H1 (cell line): Measurements from ENCODE around the gene GPR141. TPM values are rescaled to one million over a fixed set of nuclear protein-coding genes. Genes with fewer than 3 reads are reported as not detected.

ENCODE experiments used
- CTCF ChIA-PET: fragments of 300-600 bp; sonication (Branson Sonifier 250); formaldehyde crosslinking; loops from one replicate; lab custom pipeline; 2021; ENCODE audit not compliant: partially characterized antibody; lab: Charles Lee
- POLR2A ChIA-PET: fragments of 300-600 bp; sonication (Branson Sonifier 250); formaldehyde crosslinking; loops from one replicate; lab custom pipeline; 2021; ENCODE audit warnings: inconsistent platforms; ENCODE audit not compliant: partially characterized antibody; lab: Charles Lee
- DNase-seq, 2 experiments: peaks; one replicate each; pipeline versions ENCODE4 v3.0.0 to v3.0.0-alpha.2; 2010 to 2022; ENCODE audit warnings: low spot score in 2 of 2, low read depth in 1 of 2, mixed read lengths in 1 of 2
- FAIRE-seq: peaks from 2 replicates; lab custom pipeline; 2011; peaks lifted over from hg19 to GRCh38; lab: Jason Lieb, UNC
- H2AFZ ChIP-seq: 2 replicates; pipeline ENCODE4 v1.8.1; 2012; ENCODE audit warnings: low read length, inconsistent platforms
- H2AK5ac ChIP-seq: 2 replicates; pipeline ENCODE4 v1.6.1; 2013; ENCODE audit warnings: low read depth, low read length
- H2BK120ac ChIP-seq: replicated peaks from 2 replicates; pipeline ENCODE3; 2013; ENCODE audit warnings: low read depth, low read length, inconsistent platforms
- H2BK12ac ChIP-seq: 2 replicates; pipeline ENCODE4 v1.6.1; 2013; ENCODE audit warnings: low read depth, low read length
- H2BK15ac ChIP-seq: 2 replicates; pipeline ENCODE4 v1.6.1; 2013; ENCODE audit warnings: low read length
- H2BK20ac ChIP-seq: 2 replicates; pipeline ENCODE4 v1.6.1; 2013; ENCODE audit warnings: low read length
- H2BK5ac ChIP-seq: 2 replicates; pipeline ENCODE4 v1.6.1; 2013; ENCODE audit warnings: low read depth, low read length
- H3K14ac ChIP-seq: 2 replicates; pipeline ENCODE4 v1.6.1; 2013; ENCODE audit warnings: inconsistent platforms; ENCODE audit not compliant: insufficient read length
- H3K18ac ChIP-seq: 2 replicates; pipeline ENCODE4 v1.6.1; 2013; ENCODE audit warnings: low read length; ENCODE audit errors: extremely low read depth
- H3K23ac ChIP-seq: 2 replicates; pipeline ENCODE4 v1.6.1; 2013; ENCODE audit warnings: inconsistent platforms; ENCODE audit not compliant: insufficient read length
- H3K23me2 ChIP-seq: 2 replicates; pipeline ENCODE4 v1.6.1; 2013; ENCODE audit warnings: low read depth, low read length
- H3K27ac ChIP-seq: 2 replicates; pipeline ENCODE4 v1.6.1; 2011; ENCODE audit warnings: low read depth, low read length, inconsistent platforms
- H3K27me3 ChIP-seq, 4 experiments: replicated peaks in 1 of 4; 1 replicate in 1 of 4; 2 replicates in 3 of 4; pipeline versions ENCODE4 v1.6.1 to v1.8.1; 2011 to 2013; ENCODE audit warnings: low read length in 3 of 4, mild to moderate bottlenecking in 3 of 4, inconsistent platforms in 2 of 4, mixed read lengths in 2 of 4, moderate library complexity in 1 of 4; ENCODE audit not compliant: control insufficient read depth in 3 of 4, insufficient read depth in 3 of 4; ENCODE audit errors: extremely low read depth in 1 of 4
- H3K36me3 ChIP-seq, 4 experiments: 2 replicates each; pipeline versions ENCODE4 v1.6.1 to v1.8.1; 2011 to 2013; ENCODE audit warnings: mild to moderate bottlenecking in 4 of 4, low read length in 3 of 4, moderate library complexity in 2 of 4, control low read depth in 1 of 4, inconsistent platforms in 1 of 4; ENCODE audit not compliant: insufficient read depth in 4 of 4, control insufficient read depth in 2 of 4
- H3K4ac ChIP-seq: replicated peaks from 2 replicates; pipeline ENCODE3; 2013; ENCODE audit warnings: low read length, low read depth, mixed read lengths, inconsistent platforms; ENCODE audit not compliant: insufficient read length
- H3K4me1 ChIP-seq, 4 experiments: replicated peaks in 1 of 4; 1 replicate in 1 of 4; 2 replicates in 3 of 4; pipeline versions ENCODE4 v1.6.1 to v1.8.1; 2011 to 2013; ENCODE audit warnings: low read length in 3 of 4, inconsistent platforms in 2 of 4, mixed read lengths in 1 of 4; ENCODE audit not compliant: insufficient read depth in 4 of 4, control insufficient read depth in 3 of 4
- H3K4me2 ChIP-seq, 2 experiments: 2 replicates each; pipeline versions ENCODE4 v1.6.1 to v1.8.1; 2011 to 2013; ENCODE audit warnings: low read depth in 2 of 2, low read length in 2 of 2, control low read depth in 1 of 2, inconsistent platforms in 1 of 2, mild to moderate bottlenecking in 1 of 2; ENCODE audit not compliant: insufficient read depth in 1 of 2
- H3K4me3 ChIP-seq, 4 experiments: fragments of 200-600, 300-600 bp in 1 of 4; sonication (generic), shearing (Covaris generic), sonication (Bioruptor Twin) in 1 of 4; 2 replicates each; pipeline versions ENCODE4 v1.5.1 to v1.8.1; 2011 to 2016; ENCODE audit warnings: low read length in 4 of 4, low read depth in 3 of 4, control low read depth in 2 of 4, inconsistent platforms in 2 of 4, mild to moderate bottlenecking in 2 of 4, mixed read lengths in 1 of 4, moderate library complexity in 1 of 4; ENCODE audit not compliant: insufficient read depth in 2 of 4; ENCODE audit errors: extremely low read depth in 1 of 4
- H3K56ac ChIP-seq: replicated peaks from 2 replicates; pipeline ENCODE3; 2013; ENCODE audit warnings: low read depth, mild to moderate bottlenecking, mixed read lengths, low read length, inconsistent platforms; ENCODE audit not compliant: insufficient read length
- H3K79me1 ChIP-seq: 2 replicates; pipeline ENCODE4 v1.6.1; 2013; ENCODE audit warnings: low read depth, low read length, control low read depth
- H3K79me2 ChIP-seq, 2 experiments: 2 replicates each; pipeline versions ENCODE4 v1.6.1 to v1.8.1; 2012 to 2013; ENCODE audit warnings: low read length in 2 of 2, mild to moderate bottlenecking in 2 of 2, inconsistent platforms in 1 of 2; ENCODE audit not compliant: insufficient read depth in 2 of 2, control insufficient read depth in 1 of 2
- H3K9ac ChIP-seq, 4 experiments: replicated peaks in 1 of 4; 1 replicate in 1 of 4; 2 replicates in 3 of 4; pipeline versions ENCODE4 v1.6.1 to v1.8.1; 2011 to 2013; ENCODE audit warnings: low read depth in 3 of 4, low read length in 3 of 4, control low read depth in 2 of 4, mild to moderate bottlenecking in 2 of 4, moderate library complexity in 2 of 4, inconsistent platforms in 1 of 4; ENCODE audit errors: extremely low read depth in 1 of 4
- H3K9me3 ChIP-seq, 2 experiments: 2 replicates each; pipeline versions ENCODE4 v1.6.1 to v1.8.1; 2012 to 2013; ENCODE audit warnings: mild to moderate bottlenecking in 2 of 2, moderate library complexity in 2 of 2, control low read depth in 1 of 2, inconsistent platforms in 1 of 2, low read depth in 1 of 2, low read length in 1 of 2, mixed read lengths in 1 of 2; ENCODE audit not compliant: insufficient read depth in 2 of 2
- H4K20me1 ChIP-seq, 2 experiments: replicated peaks in 1 of 2; 2 replicates each; pipeline versions ENCODE3 to v1.8.1; 2011 to 2013; ENCODE audit warnings: inconsistent platforms in 2 of 2, low read length in 2 of 2, mild to moderate bottlenecking in 1 of 2; ENCODE audit not compliant: insufficient read depth in 2 of 2, control insufficient read depth in 1 of 2
- H4K5ac ChIP-seq: 2 replicates; pipeline ENCODE4 v1.6.1; 2013; ENCODE audit warnings: low read length, low read depth, mixed read lengths, inconsistent platforms; ENCODE audit not compliant: insufficient read length
- H4K8ac ChIP-seq: 2 replicates; pipeline ENCODE4 v1.8.0; 2013; ENCODE audit warnings: mild to moderate bottlenecking, moderate library complexity, low read length, inconsistent platforms; ENCODE audit not compliant: insufficient read depth; ENCODE audit errors: extremely low read depth
- H4K91ac ChIP-seq: replicated peaks from 2 replicates; pipeline ENCODE3; 2013; ENCODE audit warnings: low read length, mixed read lengths, inconsistent platforms; ENCODE audit not compliant: insufficient read length
- ATF2 ChIP-seq: IDR thresholded peaks from 2 replicates; pipeline ENCODE4 v1.6.1; 2012; ENCODE audit warnings: low read length, inconsistent platforms
- BCL11A ChIP-seq, 2 experiments: IDR thresholded peaks; one replicate each; pipeline ENCODE4 v1.6.1; 2011; ENCODE audit warnings: low read depth in 2 of 2, low read length in 2 of 2, mild to moderate bottlenecking in 2 of 2
- CBX5 ChIP-seq: fragments of 300-800, 300-1000 bp; sonication (generic); IDR thresholded peaks from 2 replicates; pipeline ENCODE4 v1.7.1; 2016; ENCODE audit warnings: antibody characterized with exemption, low read length, low read depth
- CTBP2 ChIP-seq: IDR thresholded peaks from 2 replicates; pipeline ENCODE4 v1.7.0; 2011; ENCODE audit warnings: borderline replicate concordance, mild to moderate bottlenecking, moderate library complexity, mixed read lengths, low read length; ENCODE audit not compliant: insufficient read depth, insufficient read length
- KDM5A ChIP-seq: fragments of 200-600 bp; IDR thresholded peaks from 2 replicates; pipeline ENCODE4 v1.7.1; 2012; ENCODE audit warnings: mild to moderate bottlenecking, low read length, inconsistent platforms, mixed read lengths
- SP2 ChIP-seq: IDR thresholded peaks from 2 replicates; pipeline ENCODE4 v1.6.1; 2012; ENCODE audit warnings: mild to moderate bottlenecking, low read length, inconsistent platforms
- TAF7 ChIP-seq: optimal IDR thresholded peaks from 2 replicates; pipeline ENCODE3; 2011; ENCODE audit warnings: low read depth, mild to moderate bottlenecking, inconsistent platforms, low read length, moderate library complexity, borderline replicate concordance
- WGBS, 2 experiments: shearing (Covaris generic) in 1 of 2; methylation state at CpG; one replicate each; pipeline versions ENCODE4 v1.1.6 to v1.1.7; 2013 to 2015; ENCODE audit warnings: low lambda C conversion rate in 2 of 2, mixed read lengths in 2 of 2, inconsistent platforms in 1 of 2, low coverage in 1 of 2, missing lambda C conversion rate in 1 of 2; ENCODE audit not compliant: insufficient replicate concordance in 2 of 2, insufficient coverage in 1 of 2, insufficient read length in 1 of 2; ENCODE audit errors: extremely low coverage in 1 of 2, missing lambda C conversion rate in 1 of 2; 5-methylcytosine and 5-hydroxymethylcytosine counted together
- polyA plus RNA-seq, 7 experiments: library from polyadenylated mRNA; depleted of rRNA in 3 of 7; stranded (reverse) in 5 of 7; unstranded in 2 of 7; fragments of >200 nt in 5 of 7; fragments of 200-250 nt in 2 of 7; gene quantifications; 1 replicate in 5 of 7; 2 replicates in 1 of 7; 4 replicates in 1 of 7; pipeline versions ENCODE4 v1.2.1 to v1.2.3, GENCODE V29; 2011 to 2013; ENCODE audit warnings: missing spikeins in 2 of 7, mixed read lengths in 2 of 7
- total RNA-seq: library from RNA; stranded (reverse); fragmentation: NEBNext Ultra II Directional; extraction: Animal tissue kit (Norgen Biotek cat#: 25700); gene quantifications from 2 replicates; pipeline ENCODE4 v1.2.1, GENCODE V29; 2021

GPR141 gene
- total and polyA plus RNA-seq, 2 of the 8 experiments (the other 6 are each of a cell fraction or from before 2014, with no cell fraction given): 0.45 to 1.0 TPM

- H3K23me2 ChIP-seq: no peaks in the 10 kb centered on the region
- peaks cover 0 to 10% (median 5%) of the 10 kb centered on the region in 4 experiments; a peak in 5 of 7 replicates for H3K4me1 ChIP-seq
- no peak overlapping the region for H2BK20ac ChIP-seq
- no peaks in the 10 kb centered on the region for H3K9me3 ChIP-seq
- H3K27ac ChIP-seq: no peak overlapping the region
- no peak overlapping the region for H2BK12ac ChIP-seq
- no peak overlapping the region for H3K14ac ChIP-seq
- H4K91ac ChIP-seq: no peak overlapping the region
- no peak overlapping the region for H4K5ac ChIP-seq
- no peak overlapping the region for H3K4me2 ChIP-seq
- POLR2A ChIA-PET: no interaction called here
- FAIRE-seq (no peak), DNase-seq (no peak)
- no peak overlapping the region for H3K23ac ChIP-seq
- no peak overlapping the region for H3K4ac ChIP-seq
- no peaks in the 10 kb centered on the region for H4K20me1 ChIP-seq
- CTCF ChIA-PET: no interaction called here
- no peak overlapping the region for H3K4me3 ChIP-seq
- WGBS, 2 experiments: 86% methylated on average over 11 of the region's 11 CpGs; no CpG with 5 or more reads in 1 of the 2 experiments
- no peak overlapping the region for H2BK5ac ChIP-seq
- no peak overlapping the region for H3K9ac ChIP-seq
- H2AK5ac ChIP-seq: no peak overlapping the region
- 0 out of 2 replicates have a peak overlapping the region, but pooled peaks have one; percentile 18 for H2BK15ac ChIP-seq
- H3K36me3 ChIP-seq: no peaks in the 10 kb centered on the region
- no peaks in the 10 kb centered on the region for H3K79me2 ChIP-seq
- no peaks in the 10 kb centered on the region for H3K79me1 ChIP-seq
- no peak overlapping the region for H2BK120ac ChIP-seq
- TF ChIP-seq KDM5A: no peak
- TF ChIP-seq BCL11A (IDR thresholded peaks at IDR 0.05; ENCODE audit: low read depth in 2 of 2, low read length in 2 of 2): no peak
- no peak for TF ChIP-seq CBX5
- TF ChIP-seq ATF2: no peak
- TF ChIP-seq CTBP2: no peak
- TF ChIP-seq TAF7: no peak
- TF ChIP-seq SP2: no peak
- no peak overlapping the region for H3K18ac ChIP-seq
- no peaks in the 10 kb centered on the region for H3K27me3 ChIP-seq
- no peak overlapping the region for H4K8ac ChIP-seq
- H3K56ac ChIP-seq: no peak overlapping the region
- H2AFZ ChIP-seq: no peak overlapping the region
These were observed 6.6 kb downstream of the GPR141 start for GRCh38 chr7:37690206-37690605.
